Measurements from ENCODE around the gene NFE2L3.

GRCh38 chr7:26153823-26154783, 2.1 kb downstream of the NFE2L3 start:
- TF ChIP-seq CTCF (conservative IDR thresholded peaks at IDR 0.05; ENCODE audit: low read depth, low read length) (no peak), EZH2 (IDR thresholded peaks at IDR 0.05; ENCODE audit: borderline replicate concordance, low read depth, low read length, poor library complexity, severe bottlenecking) (no peak)

Measured in A673 (cell line).